ENCODE measurements around the gene PKP1.
A peak's percentile ranks its signal among the peaks of the same experiment; 100 is the strongest.

DNA sequence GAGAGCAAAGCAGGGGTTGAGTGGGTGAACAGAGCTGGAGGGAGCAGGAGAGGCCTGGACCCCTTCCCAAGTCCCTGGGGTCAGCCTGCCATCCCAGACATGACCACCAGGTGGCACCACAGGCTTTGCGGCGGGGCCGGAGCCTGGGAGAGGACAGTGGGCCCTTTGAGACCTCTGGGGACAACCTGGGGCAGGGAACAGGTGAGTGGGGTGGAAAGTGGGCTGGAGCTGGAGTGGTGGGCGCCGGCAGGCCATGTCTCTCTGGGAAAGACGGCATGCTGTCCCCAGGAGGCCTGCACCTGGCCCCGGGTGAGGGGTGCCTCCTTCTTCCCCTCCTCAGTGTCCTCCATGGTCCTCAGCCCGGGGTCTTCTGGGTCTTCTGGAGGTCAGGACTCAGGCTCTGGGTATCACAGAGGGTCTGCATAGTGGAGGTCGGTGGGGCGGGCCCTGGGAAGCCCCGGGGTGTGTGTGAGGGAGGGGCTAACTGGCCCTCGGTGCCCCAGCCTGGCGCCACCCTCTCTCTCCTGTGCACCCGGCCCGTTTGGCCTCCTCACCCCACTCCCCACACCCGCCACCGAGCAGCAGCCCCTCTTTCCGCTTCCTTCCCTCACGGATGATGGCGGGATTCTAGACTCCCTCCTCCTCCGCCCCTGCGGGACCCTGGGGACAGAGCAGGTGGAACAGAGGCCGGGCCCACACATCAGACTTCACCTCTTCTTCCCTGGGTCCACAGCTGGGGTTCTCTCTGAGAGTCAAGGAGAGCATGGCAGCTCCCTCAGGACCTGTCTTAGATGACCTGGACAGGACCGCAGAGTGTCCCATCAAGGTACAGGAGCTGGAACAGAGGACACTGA lies 28.5 kb upstream of the PKP1 start:
- TF ChIP-seq, protein P1, sequence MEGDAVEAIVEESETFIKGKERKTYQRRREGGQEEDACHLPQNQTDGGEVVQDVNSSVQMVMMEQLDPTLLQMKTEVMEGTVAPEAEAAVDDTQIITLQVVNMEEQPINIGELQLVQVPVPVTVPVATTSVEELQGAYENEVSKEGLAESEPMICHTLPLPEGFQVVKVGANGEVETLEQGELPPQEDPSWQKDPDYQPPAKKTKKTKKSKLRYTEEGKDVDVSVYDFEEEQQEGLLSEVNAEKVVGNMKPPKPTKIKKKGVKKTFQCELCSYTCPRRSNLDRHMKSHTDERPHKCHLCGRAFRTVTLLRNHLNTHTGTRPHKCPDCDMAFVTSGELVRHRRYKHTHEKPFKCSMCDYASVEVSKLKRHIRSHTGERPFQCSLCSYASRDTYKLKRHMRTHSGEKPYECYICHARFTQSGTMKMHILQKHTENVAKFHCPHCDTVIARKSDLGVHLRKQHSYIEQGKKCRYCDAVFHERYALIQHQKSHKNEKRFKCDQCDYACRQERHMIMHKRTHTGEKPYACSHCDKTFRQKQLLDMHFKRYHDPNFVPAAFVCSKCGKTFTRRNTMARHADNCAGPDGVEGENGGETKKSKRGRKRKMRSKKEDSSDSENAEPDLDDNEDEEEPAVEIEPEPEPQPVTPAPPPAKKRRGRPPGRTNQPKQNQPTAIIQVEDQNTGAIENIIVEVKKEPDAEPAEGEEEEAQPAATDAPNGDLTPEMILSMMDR (IDR thresholded peaks at IDR 0.05) = peak; percentile 85 to 98 (median 88)
- TF ChIP-seq POLR2A (IDR thresholded peaks at IDR 0.05) (no peak), EP300 (IDR thresholded peaks at IDR 0.05) (no peak)
